ENCODE results near the gene SRSF8.
"Not testable (repeated sequence)": the region's sequence is repeated elsewhere in the genome, so short reads cannot be mapped to it uniquely, and the experiment has no call there.

The SRSF8 gene

GRCh38 chr11:95098826-95099225, 32.1 kb downstream of the SRSF8 start:
- DNase-seq = no peak

- no peak for DNase-seq
Observed at GRCh38 chr11:95100191-95100648, 33.5 kb downstream of the SRSF8 start.

GRCh38 chr11:95100856-95101507, 34.3 kb downstream of the SRSF8 start:
- DNase-seq = no peak

- no peak for DNase-seq
Observed at GRCh38 chr11:95101935-95102334, 35.2 kb downstream of the SRSF8 start.

GRCh38 chr11:95102733-95103132, 36.0 kb downstream of the SRSF8 start:
- no peak for DNase-seq

- no peak for DNase-seq
Observed at GRCh38 chr11:95103701-95104100, 37.0 kb downstream of the SRSF8 start.

- no peak for DNase-seq
Observed at GRCh38 chr11:95104121-95104830, 37.6 kb downstream of the SRSF8 start.

- DNase-seq = no peak
Observed at GRCh38 chr11:95104856-95105255, 38.1 kb downstream of the SRSF8 start.

- DNase-seq = no peak
Observed at GRCh38 chr11:95108159-95108611, 41.5 kb downstream of the SRSF8 start.

- no peak for DNase-seq
Observed at GRCh38 chr11:95108671-95109551, 42.2 kb downstream of the SRSF8 start.

- DNase-seq = not testable (repeated sequence)
Observed at GRCh38 chr11:95111471-95111870, 44.8 kb downstream of the SRSF8 start.

GRCh38 chr11:95111923-95112540, 45.3 kb downstream of the SRSF8 start:
- DNase-seq = no peak

GRCh38 chr11:95115597-95115996, 48.9 kb downstream of the SRSF8 start:
- no peak for DNase-seq

GRCh38 chr11:95119361-95120060, 52.8 kb downstream of the SRSF8 start:
- no peak for DNase-seq

All from NCI-H1694 (cell line).